Panc1 (cell line): ENCODE data around the gene CDH12. TPM values are rescaled to one million over a fixed set of nuclear protein-coding genes. Genes with fewer than 3 reads are reported as not detected.

Source experiments
- ATAC-seq: fragments of 200-7000 bp; cut with Tn5 transposase; 2 replicates; pipeline ENCODE4 v1.9.1; 2020; ENCODE audit warnings: mild to moderate bottlenecking, moderate library complexity
- BruUV-seq: library from RNA; stranded (reverse); fragments of 400-500 nt; replicated peaks from 2 replicates; lab custom pipeline; 2021; lab: Mats Ljungman, UMichigan
- CTCF ChIA-PET: fragments of 300-600 bp; sonication (Branson Sonifier 250); formaldehyde crosslinking; loops from one replicate; lab custom pipeline; 2022; ENCODE audit warnings: antibody characterized with exemption; lab: Charles Lee
- POLR2A ChIA-PET: fragments of 300-600 bp; sonication (Branson Sonifier 250); formaldehyde crosslinking; loops from one replicate; lab custom pipeline; 2022; ENCODE audit warnings: antibody characterized with exemption; lab: Charles Lee
- DNase-seq: peaks from one replicate; pipeline ENCODE4 v3.0.0-alpha.2; 2010; ENCODE audit warnings: low read depth, low spot score
- H3K27ac ChIP-seq: 2 replicates; pipeline ENCODE4 v1.5.1; 2011; ENCODE audit warnings: mild to moderate bottlenecking, low read length, inconsistent platforms
- H3K27me3 ChIP-seq: fragments of 200-500 bp; sonication (Bioruptor generic); 2 replicates; pipeline ENCODE4 v1.6.0; 2014; ENCODE audit warnings: low read length, inconsistent platforms; ENCODE audit not compliant: control insufficient read depth, insufficient read depth
- H3K36me3 ChIP-seq: fragments of 200-500 bp; sonication (Bioruptor generic); 2 replicates; pipeline ENCODE4 v1.5.1; 2014; ENCODE audit warnings: inconsistent platforms, mild to moderate bottlenecking, low read length, moderate library complexity; ENCODE audit not compliant: control insufficient read depth, insufficient read depth
- H3K4me1 ChIP-seq: 2 replicates; pipeline ENCODE4 v1.5.1; 2011; ENCODE audit warnings: inconsistent platforms, mild to moderate bottlenecking, low read length, moderate library complexity; ENCODE audit not compliant: control insufficient read depth, insufficient read depth
- H3K4me3 ChIP-seq, 2 experiments: 2 replicates each; pipeline ENCODE4 v1.5.1; 2011 to 2012; ENCODE audit warnings: low read depth in 2 of 2, low read length in 2 of 2, mild to moderate bottlenecking in 2 of 2, inconsistent platforms in 1 of 2, moderate library complexity in 1 of 2
- H3K9me3 ChIP-seq: fragments of 200-500 bp; sonication (Bioruptor generic); 2 replicates; pipeline ENCODE4 v1.5.1; 2014; ENCODE audit warnings: low read depth, mild to moderate bottlenecking, inconsistent platforms, low read length, moderate library complexity; ENCODE audit not compliant: control insufficient read depth, insufficient read depth
- CTCF ChIP-seq: fragments of 450-650 bp; IDR thresholded peaks from 2 replicates; pipeline ENCODE4 v1.5.1; 2017; ENCODE audit warnings: mild to moderate bottlenecking
- POLR2AphosphoS5 ChIP-seq: IDR thresholded peaks from 2 replicates; pipeline ENCODE4 v1.6.1; 2012; ENCODE audit warnings: mild to moderate bottlenecking, low read depth, low read length, moderate library complexity
- SIN3A ChIP-seq: IDR thresholded peaks from 2 replicates; pipeline ENCODE4 v1.6.1; 2012; ENCODE audit warnings: low read depth, mild to moderate bottlenecking, low read length, moderate library complexity, borderline replicate concordance; ENCODE audit not compliant: insufficient read depth
- TCF7L2 ChIP-seq: IDR thresholded peaks from 2 replicates; pipeline ENCODE4 v1.6.1; 2011; ENCODE audit warnings: mild to moderate bottlenecking, low read depth, low read length, inconsistent platforms
- in situ Hi-C: cut with HindIII; loops from 2 replicates; pipeline ENCODE4 v1.10.0; 2016; ENCODE audit warnings: low sequenced_read_pairs, low pct_unique_long_range_greater_than_20kb
- intact Hi-C: fragments of 100-400 bp; cut with micrococcal nuclease; formaldehyde crosslinking; loops from one replicate; pipeline ENCODE4 v1.10.0; 2022; ENCODE audit not compliant: unreplicated experiment
- total RNA-seq: library from RNA; stranded (reverse); gene quantifications from one replicate; pipeline ENCODE4 v1.2.1, GENCODE V29; 2021; ENCODE audit not compliant: unreplicated experiment
- TF ChIP-seq, protein P1 (sequence below), 2 experiments: IDR thresholded peaks; 2 replicates each; pipeline ENCODE4 v1.6.1; 2011 to 2012; ENCODE audit warnings: low read depth in 2 of 2, control low read depth in 1 of 2, low read length in 1 of 2, mild to moderate bottlenecking in 1 of 2, moderate library complexity in 1 of 2; ENCODE audit not compliant: insufficient read depth in 1 of 2

The CDH12 gene
- total RNA-seq, 1 experiment from 2014 or later = not detected

DNA sequence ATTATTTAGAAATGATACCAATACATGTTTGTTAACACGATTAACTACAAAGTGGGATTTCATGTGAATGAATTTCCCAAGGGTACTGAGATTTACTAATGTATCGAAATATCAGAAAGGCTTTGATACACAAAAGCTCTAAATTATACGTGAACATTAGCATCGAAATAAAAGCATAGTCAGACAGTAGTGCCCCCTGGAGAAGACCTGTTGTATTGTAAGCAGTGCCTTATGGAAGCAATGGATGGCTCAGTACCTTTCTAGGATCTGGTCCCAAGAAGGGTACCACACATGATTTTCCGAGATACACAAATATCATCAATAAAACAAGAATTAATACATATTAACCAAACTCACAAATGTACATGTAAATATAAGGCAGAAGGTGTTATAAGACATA is 153.8 kb downstream of the CDH12 start:
- no peak for TF ChIP-seq TCF7L2
- TF ChIP-seq, protein P1, sequence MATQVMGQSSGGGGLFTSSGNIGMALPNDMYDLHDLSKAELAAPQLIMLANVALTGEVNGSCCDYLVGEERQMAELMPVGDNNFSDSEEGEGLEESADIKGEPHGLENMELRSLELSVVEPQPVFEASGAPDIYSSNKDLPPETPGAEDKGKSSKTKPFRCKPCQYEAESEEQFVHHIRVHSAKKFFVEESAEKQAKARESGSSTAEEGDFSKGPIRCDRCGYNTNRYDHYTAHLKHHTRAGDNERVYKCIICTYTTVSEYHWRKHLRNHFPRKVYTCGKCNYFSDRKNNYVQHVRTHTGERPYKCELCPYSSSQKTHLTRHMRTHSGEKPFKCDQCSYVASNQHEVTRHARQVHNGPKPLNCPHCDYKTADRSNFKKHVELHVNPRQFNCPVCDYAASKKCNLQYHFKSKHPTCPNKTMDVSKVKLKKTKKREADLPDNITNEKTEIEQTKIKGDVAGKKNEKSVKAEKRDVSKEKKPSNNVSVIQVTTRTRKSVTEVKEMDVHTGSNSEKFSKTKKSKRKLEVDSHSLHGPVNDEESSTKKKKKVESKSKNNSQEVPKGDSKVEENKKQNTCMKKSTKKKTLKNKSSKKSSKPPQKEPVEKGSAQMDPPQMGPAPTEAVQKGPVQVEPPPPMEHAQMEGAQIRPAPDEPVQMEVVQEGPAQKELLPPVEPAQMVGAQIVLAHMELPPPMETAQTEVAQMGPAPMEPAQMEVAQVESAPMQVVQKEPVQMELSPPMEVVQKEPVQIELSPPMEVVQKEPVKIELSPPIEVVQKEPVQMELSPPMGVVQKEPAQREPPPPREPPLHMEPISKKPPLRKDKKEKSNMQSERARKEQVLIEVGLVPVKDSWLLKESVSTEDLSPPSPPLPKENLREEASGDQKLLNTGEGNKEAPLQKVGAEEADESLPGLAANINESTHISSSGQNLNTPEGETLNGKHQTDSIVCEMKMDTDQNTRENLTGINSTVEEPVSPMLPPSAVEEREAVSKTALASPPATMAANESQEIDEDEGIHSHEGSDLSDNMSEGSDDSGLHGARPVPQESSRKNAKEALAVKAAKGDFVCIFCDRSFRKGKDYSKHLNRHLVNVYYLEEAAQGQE (IDR thresholded peaks at IDR 0.05; ENCODE audit: insufficient read depth in 1 of 2, low read depth in 2 of 2, low read length in 1 of 2) = no peak
- no peak for TF ChIP-seq POLR2AphosphoS5
- no peak; the same call in 1 of the 2 replicates for TF ChIP-seq CTCF
- TF ChIP-seq SIN3A = no peak
- DNase-seq (no peak), ATAC-seq (no peak)
- POLR2A ChIA-PET = no interaction called here
- intact Hi-C loops (no loop called here), in situ Hi-C loops (no loop called here)
- H3K9me3 ChIP-seq = no peaks in the 10 kb centered on the region
- no TSS peak for BruUV-seq
- no peaks in the 10 kb centered on the region for H3K36me3 ChIP-seq
- no peak overlapping the region for H3K27ac ChIP-seq
- no peaks in the 10 kb centered on the region for H3K4me1 ChIP-seq
- H3K4me3 ChIP-seq = no peak overlapping the region
- no peaks in the 10 kb centered on the region for H3K27me3 ChIP-seq
- CTCF ChIA-PET = no interaction called here

- DNase-seq (no peak), ATAC-seq (no peak)
- Histone ChIP-seq H3K9me3 (no peaks in the 10 kb centered on the region), H3K27me3 (no peaks in the 10 kb centered on the region), H3K4me3 (no peak overlapping the region), H3K27ac (no peak overlapping the region), H3K36me3 (no peaks in the 10 kb centered on the region), H3K4me1 (no peaks in the 10 kb centered on the region)
- in situ Hi-C loops = no loop called here
- no peak for TF ChIP-seq TCF7L2
- no peak for TF ChIP-seq POLR2AphosphoS5
- TF ChIP-seq SIN3A = no peak
- TF ChIP-seq CTCF = no peak
- TF ChIP-seq, protein P1 (IDR thresholded peaks at IDR 0.05; ENCODE audit: insufficient read depth in 1 of 2, low read depth in 2 of 2, low read length in 1 of 2) = no peak
- POLR2A ChIA-PET = no interaction called here
- intact Hi-C loops = no loop called here
- CTCF ChIA-PET = no interaction called here
- BruUV-seq = no TSS peak
Observed at GRCh38 chr5:22693121-22693520, 160.0 kb downstream of the CDH12 start.
